Hepatocyte (in vitro differentiated cells): ENCODE data around the gene TOGARAM1.

Source experiments
- CTCF ChIP-seq: fragments of 200-600 bp; sonication (generic); IDR thresholded peaks from 2 replicates; pipeline ENCODE4 v1.5.1; 2016; ENCODE audit warnings: antibody characterized with exemption, mild to moderate bottlenecking; ENCODE audit not compliant: poor library complexity
- EZH2 ChIP-seq: fragments of 200-600 bp; sonication (generic); IDR thresholded peaks from 2 replicates; pipeline ENCODE4 v1.6.1; 2016; ENCODE audit warnings: antibody characterized with exemption, mild to moderate bottlenecking, borderline replicate concordance

- TF ChIP-seq CTCF, result no peak
- no peak for TF ChIP-seq EZH2
Observed at GRCh38 chr14:44914849-44915248, 47.1 kb upstream of the TOGARAM1 start.
